ENCODE results near the gene PCDHGC3. TPM values are rescaled to one million over a fixed set of nuclear protein-coding genes. Genes with fewer than 3 reads are reported as not detected.

The PCDHGC3 gene
- total and polyA plus RNA-seq, 2 of the 4 experiments (the other 2 are of a cell fraction) = 21.1 to 72.1 TPM

DNA sequence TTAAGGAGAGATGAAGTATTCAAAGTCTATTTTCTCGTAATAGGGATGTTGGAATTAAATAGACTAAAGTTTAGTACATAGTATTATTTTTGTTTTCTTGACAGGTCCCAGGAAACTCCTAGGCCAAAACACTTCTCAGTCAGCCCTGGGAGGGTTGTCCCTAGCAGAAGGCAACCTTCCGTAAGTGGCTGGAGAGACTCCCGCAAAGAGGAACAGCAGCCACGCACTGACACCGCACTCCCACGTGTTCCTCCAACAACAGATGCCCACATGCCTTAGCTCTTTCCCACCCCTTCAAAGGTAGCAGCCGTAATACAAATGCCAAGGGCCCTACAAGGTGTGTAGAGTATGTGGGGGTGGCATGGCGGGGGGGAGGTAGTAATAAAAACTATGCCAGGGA is 41.5 kb downstream of the PCDHGC3 start:
- Histone ChIP-seq H3K36me3 (ENCODE audit: control insufficient read depth, insufficient read depth, low read length) (peaks cover 5% of the 10 kb centered on the region), H3K79me1 (ENCODE audit: low read depth in 1 of 2, low read length in 2 of 2) (peaks cover 6 to 49% of the 10 kb centered on the region in 2 experiments; a peak in 3 of 4 replicates), H2AK9ac (replicated peaks; ENCODE audit: low read depth, low read length, poor library complexity) (peak overlapping the region; percentile 68), H3K4me2 (ENCODE audit: low read depth, low read length) (no peak overlapping the region), H2AK5ac (ENCODE audit: low read depth, low read length) (peak overlapping the region; percentile 93; the same call in 1 of the 2 replicates), H3K9me3 (ENCODE audit: control insufficient read depth, insufficient read depth, low read length) (no peaks in the 10 kb centered on the region), H4K20me1 (ENCODE audit: insufficient read depth, low read length) (no peaks in the 10 kb centered on the region), H3K4me1 (ENCODE audit: control insufficient read depth, insufficient read depth, low read length) (peaks cover 62% of the 10 kb centered on the region), H3K4ac (ENCODE audit: low read depth, low read length) (peak overlapping the region; percentile 61), H3K18ac (ENCODE audit: low read depth, low read length) (peak overlapping the region; percentile 6; the same call in 1 of the 2 replicates), H2BK5ac (ENCODE audit: low read depth, low read length, poor library complexity, severe bottlenecking) (peak overlapping the region; percentile 6), H2BK15ac (ENCODE audit: low read depth, low read length) (peak overlapping the region; percentile 34; the same call in 1 of the 3 replicates), H2BK120ac (ENCODE audit: low read depth, low read length) (peak overlapping the region; percentile 67; the same call in 1 of the 2 replicates), H3K14ac (replicated peaks; ENCODE audit: low read depth, low read length) (peak overlapping the region; percentile 34), H3K9me1 (ENCODE audit: insufficient read depth, low read length) (peaks cover 39% of the 10 kb centered on the region), H3K27ac (ENCODE audit: insufficient read depth, low read length) (peak overlapping the region; percentile 8; the same call in 1 of the 2 replicates), H3K4me3 (ENCODE audit: insufficient read depth, low read depth, low read length) (no peak overlapping the region), H4K8ac (ENCODE audit: low read depth in 2 of 2, low read length in 2 of 2) (peak overlapping the region in 1 of 2 experiments; percentile 53; a peak in 1 of 4 replicates), H3K9ac (ENCODE audit: low read depth, low read length) (peak overlapping the region; percentile 1; the same call in 1 of the 2 replicates), H3K23ac (ENCODE audit: low read depth, low read length) (no peak overlapping the region; the same call in 1 of the 2 replicates), H3K27me3 (ENCODE audit: control insufficient read depth, insufficient read depth, low read length) (no peaks in the 10 kb centered on the region), H2AFZ (replicated peaks; ENCODE audit: low read length, poor library complexity) (no peak overlapping the region), H2BK20ac (ENCODE audit: low read depth, low read length) (peak overlapping the region; percentile 58), H4K5ac (ENCODE audit: low read depth, low read length) (peak overlapping the region; percentile 15; the same call in 1 of the 2 replicates), H3K56ac (ENCODE audit: extremely low read depth, insufficient read depth, low read length) (no peak overlapping the region), H4K91ac (ENCODE audit: insufficient read depth, low read depth, low read length) (peak overlapping the region; percentile 31)
- intact Hi-C loops (cut with micrococcal nuclease) (no loop called here), in situ Hi-C loops (cut with MboI; ENCODE audit: low sequenced_read_pairs) (no loop called here), dilution Hi-C loops (cut with HindIII; ENCODE audit: low sequenced_read_pairs, unreplicated experiment) (no loop called here)
- 100% methylated on average over 2 of the region's 8 CpGs; no CpG with 5 or more reads in 1 of the 2 experiments for WGBS, 2 experiments (ENCODE audit: extremely low coverage in 2 of 2, insufficient read length in 1 of 2)
- POLR2A ChIA-PET (ENCODE audit: unreplicated experiment) = interaction anchor here (0.5 kb wide), 1 partner anchor 51 kb away, joined by 3 read pairs; no protein-coding TSS in a partner anchor
- TF ChIP-seq CHD1 (IDR thresholded peaks at IDR 0.05; ENCODE audit: low read depth, low read length) (no peak), BHLHE40 (IDR thresholded peaks at IDR 0.05; ENCODE audit: low read depth, low read length) (no peak), CEBPB (IDR thresholded peaks at IDR 0.05; ENCODE audit: low read depth, low read length) (no peak)
- TF ChIP-seq, protein P1, sequence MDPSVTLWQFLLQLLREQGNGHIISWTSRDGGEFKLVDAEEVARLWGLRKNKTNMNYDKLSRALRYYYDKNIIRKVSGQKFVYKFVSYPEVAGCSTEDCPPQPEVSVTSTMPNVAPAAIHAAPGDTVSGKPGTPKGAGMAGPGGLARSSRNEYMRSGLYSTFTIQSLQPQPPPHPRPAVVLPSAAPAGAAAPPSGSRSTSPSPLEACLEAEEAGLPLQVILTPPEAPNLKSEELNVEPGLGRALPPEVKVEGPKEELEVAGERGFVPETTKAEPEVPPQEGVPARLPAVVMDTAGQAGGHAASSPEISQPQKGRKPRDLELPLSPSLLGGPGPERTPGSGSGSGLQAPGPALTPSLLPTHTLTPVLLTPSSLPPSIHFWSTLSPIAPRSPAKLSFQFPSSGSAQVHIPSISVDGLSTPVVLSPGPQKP (IDR thresholded peaks at IDR 0.05; ENCODE audit: borderline replicate concordance, low read depth, low read length) = no peak
- no TSS peak for BruUV-seq (replicated peaks)
- DNase-seq (no peak), ATAC-seq (ENCODE audit: low read depth) (no peak)
- CTCF ChIA-PET = interaction anchor here (0.6 to 1.8 kb wide), 3 partner anchors 41 to 125 kb away, joined by 4 to 7 read pairs (median 4); no protein-coding TSS in a partner anchor

Data from IMR-90 (cell line).